HG02885 (cell line): ENCODE measurements around the gene PRKN.

Experiments used
- ATAC-seq: cut with Tn5 transposase; IDR thresholded peaks from one replicate; pipeline ENCODE4 v1.9.1; 2021; ENCODE audit warnings: mild to moderate bottlenecking; ENCODE audit not compliant: unreplicated experiment, poor library complexity

The PRKN gene

GRCh38 chr6:162712694-162713093 is 14.9 kb downstream of the PRKN start:
- no peak for ATAC-seq

GRCh38 chr6:162711376-162711775 is 16.2 kb downstream of the PRKN start:
- ATAC-seq: no peak

- ATAC-seq: no peak
Measured at GRCh38 chr6:162710936-162711335, 16.6 kb downstream of the PRKN start.

GRCh38 chr6:162710419-162710818 is 17.1 kb downstream of the PRKN start:
- ATAC-seq: no peak

- ATAC-seq: no peak
Measured at GRCh38 chr6:162709431-162709830, 18.1 kb downstream of the PRKN start.

GRCh38 chr6:162708971-162709370 is 18.6 kb downstream of the PRKN start:
- ATAC-seq: no peak

- no peak for ATAC-seq
Measured at GRCh38 chr6:162706232-162706631, 21.3 kb downstream of the PRKN start.

GRCh38 chr6:162705736-162706135 is 21.8 kb downstream of the PRKN start:
- ATAC-seq: no peak

- ATAC-seq: no peak
Measured at GRCh38 chr6:162704001-162704400, 23.6 kb downstream of the PRKN start.

- no peak for ATAC-seq
Measured at GRCh38 chr6:162702446-162702845, 25.1 kb downstream of the PRKN start.

- ATAC-seq: no peak
Measured at GRCh38 chr6:162701551-162701950, 26.0 kb downstream of the PRKN start.

- no peak for ATAC-seq
Measured at GRCh38 chr6:162700966-162701365, 26.6 kb downstream of the PRKN start.

GRCh38 chr6:162699961-162700360 is 27.6 kb downstream of the PRKN start:
- ATAC-seq: no peak

- ATAC-seq: no peak
Measured at GRCh38 chr6:162698440-162698839, 29.1 kb downstream of the PRKN start.

- ATAC-seq: no peak
Measured at GRCh38 chr6:162697872-162698403, 29.6 kb downstream of the PRKN start.

- no peak for ATAC-seq
Measured at GRCh38 chr6:162690158-162690557, 37.4 kb downstream of the PRKN start.

- ATAC-seq: no peak
Measured at GRCh38 chr6:162688751-162689345, 38.7 kb downstream of the PRKN start.

- ATAC-seq: no peak
Measured at GRCh38 chr6:162685586-162685985, 42.0 kb downstream of the PRKN start.

GRCh38 chr6:162684961-162685360 is 42.6 kb downstream of the PRKN start:
- no peak for ATAC-seq

GRCh38 chr6:162684052-162684451 is 43.5 kb downstream of the PRKN start:
- ATAC-seq: no peak

- ATAC-seq: no peak
Measured at GRCh38 chr6:162683135-162683534, 44.4 kb downstream of the PRKN start.

- no peak for ATAC-seq
Measured at GRCh38 chr6:162681447-162681846, 46.1 kb downstream of the PRKN start.

GRCh38 chr6:162680871-162681270 is 46.7 kb downstream of the PRKN start:
- ATAC-seq: no peak
